ENCODE results near the gene CUBN.

- no peak for TF ChIP-seq SIN3A (IDR thresholded peaks at IDR 0.05; ENCODE audit: low read depth, low read length)
- TF ChIP-seq, protein P1, sequence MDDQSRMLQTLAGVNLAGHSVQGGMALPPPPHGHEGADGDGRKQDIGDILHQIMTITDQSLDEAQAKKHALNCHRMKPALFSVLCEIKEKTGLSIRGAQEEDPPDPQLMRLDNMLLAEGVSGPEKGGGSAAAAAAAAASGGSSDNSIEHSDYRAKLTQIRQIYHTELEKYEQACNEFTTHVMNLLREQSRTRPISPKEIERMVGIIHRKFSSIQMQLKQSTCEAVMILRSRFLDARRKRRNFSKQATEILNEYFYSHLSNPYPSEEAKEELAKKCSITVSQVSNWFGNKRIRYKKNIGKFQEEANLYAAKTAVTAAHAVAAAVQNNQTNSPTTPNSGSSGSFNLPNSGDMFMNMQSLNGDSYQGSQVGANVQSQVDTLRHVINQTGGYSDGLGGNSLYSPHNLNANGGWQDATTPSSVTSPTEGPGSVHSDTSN (IDR thresholded peaks at IDR 0.05; ENCODE audit: insufficient replicate concordance, low read depth, low read length), result no peak
- no peak for TF ChIP-seq ETV6 (conservative IDR thresholded peaks at IDR 0.05 in 1 of 2, IDR thresholded peaks at IDR 0.05 in 1 of 2; ENCODE audit: borderline replicate concordance in 1 of 2, low read depth in 1 of 2)
- TF ChIP-seq, protein P2, sequence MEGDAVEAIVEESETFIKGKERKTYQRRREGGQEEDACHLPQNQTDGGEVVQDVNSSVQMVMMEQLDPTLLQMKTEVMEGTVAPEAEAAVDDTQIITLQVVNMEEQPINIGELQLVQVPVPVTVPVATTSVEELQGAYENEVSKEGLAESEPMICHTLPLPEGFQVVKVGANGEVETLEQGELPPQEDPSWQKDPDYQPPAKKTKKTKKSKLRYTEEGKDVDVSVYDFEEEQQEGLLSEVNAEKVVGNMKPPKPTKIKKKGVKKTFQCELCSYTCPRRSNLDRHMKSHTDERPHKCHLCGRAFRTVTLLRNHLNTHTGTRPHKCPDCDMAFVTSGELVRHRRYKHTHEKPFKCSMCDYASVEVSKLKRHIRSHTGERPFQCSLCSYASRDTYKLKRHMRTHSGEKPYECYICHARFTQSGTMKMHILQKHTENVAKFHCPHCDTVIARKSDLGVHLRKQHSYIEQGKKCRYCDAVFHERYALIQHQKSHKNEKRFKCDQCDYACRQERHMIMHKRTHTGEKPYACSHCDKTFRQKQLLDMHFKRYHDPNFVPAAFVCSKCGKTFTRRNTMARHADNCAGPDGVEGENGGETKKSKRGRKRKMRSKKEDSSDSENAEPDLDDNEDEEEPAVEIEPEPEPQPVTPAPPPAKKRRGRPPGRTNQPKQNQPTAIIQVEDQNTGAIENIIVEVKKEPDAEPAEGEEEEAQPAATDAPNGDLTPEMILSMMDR (IDR thresholded peaks at IDR 0.05 in 2 of 3, conservative IDR thresholded peaks at IDR 0.05 in 1 of 3; ENCODE audit: control insufficient read depth in 2 of 3, extremely low read depth in 1 of 3, insufficient read depth in 1 of 3, low read depth in 3 of 3, low read length in 3 of 3), result no peak
- no peak for TF ChIP-seq CBX5 (IDR thresholded peaks at IDR 0.05; ENCODE audit: low read depth)
- no peak for TF ChIP-seq MXI1 (IDR thresholded peaks at IDR 0.05; ENCODE audit: low read depth, low read length)
- no peak for TF ChIP-seq TAF1 (IDR thresholded peaks at IDR 0.05; ENCODE audit: borderline replicate concordance, low read depth, low read length)
- TF ChIP-seq POLR2AphosphoS5 (IDR thresholded peaks at IDR 0.05; ENCODE audit: low read length), result no peak
- TF ChIP-seq POLR2A (IDR thresholded peaks at IDR 0.05; ENCODE audit: low read depth, low read length), result no peak
Observed at GRCh38 chr10:17113889-17114540, 15.6 kb downstream of the CUBN start.

Measured in GM12878 (cell line).